Mesendoderm (in vitro differentiated cells): ENCODE data around the gene KIAA0753.
A peak's percentile ranks its signal among the peaks of the same experiment; 100 is the strongest.

Experiments used
- DNase-seq: peaks from one replicate; pipeline ENCODE4 v3.0.0; 2013
- H2AK5ac ChIP-seq: 2 replicates; pipeline ENCODE4 v1.6.1; 2013; ENCODE audit warnings: low read length, inconsistent platforms
- H2BK120ac ChIP-seq: 2 replicates; pipeline ENCODE4 v1.6.1; 2013; ENCODE audit warnings: low read depth, mild to moderate bottlenecking, low read length, moderate library complexity, mixed read lengths
- H2BK15ac ChIP-seq: replicated peaks from 2 replicates; pipeline ENCODE4 v1.6.1; 2013; ENCODE audit warnings: low read depth, mild to moderate bottlenecking, moderate library complexity
- H2BK5ac ChIP-seq: 2 replicates; pipeline ENCODE4 v1.6.1; 2013; ENCODE audit warnings: low read length, inconsistent platforms
- H3K18ac ChIP-seq: 2 replicates; pipeline ENCODE4 v1.6.1; 2013; ENCODE audit warnings: mild to moderate bottlenecking, low read length, mixed read lengths
- H3K23ac ChIP-seq: one replicate; pipeline ENCODE4 v1.6.1; 2013; ENCODE audit warnings: low read length
- H3K27ac ChIP-seq: 2 replicates; pipeline ENCODE4 v1.5.1; 2013; ENCODE audit warnings: low read depth, mild to moderate bottlenecking, inconsistent platforms, low read length, moderate library complexity
- H3K27me3 ChIP-seq: 2 replicates; pipeline ENCODE4 v1.6.1; 2013; ENCODE audit warnings: low read length, control low read depth, mild to moderate bottlenecking, inconsistent platforms; ENCODE audit not compliant: insufficient read depth, poor library complexity
- H3K36me3 ChIP-seq: 2 replicates; pipeline ENCODE4 v1.6.1; 2013; ENCODE audit warnings: low read length, inconsistent platforms; ENCODE audit not compliant: control insufficient read depth, insufficient read depth
- H3K4ac ChIP-seq: one replicate; pipeline ENCODE4 v1.6.1; 2013; ENCODE audit warnings: low read depth, mild to moderate bottlenecking, low read length, moderate library complexity
- H3K4me1 ChIP-seq: 2 replicates; pipeline ENCODE4 v1.6.1; 2013; ENCODE audit warnings: low read depth, low read length, inconsistent platforms; ENCODE audit not compliant: control insufficient read depth
- H3K4me2 ChIP-seq: 2 replicates; pipeline ENCODE4 v1.6.1; 2013; ENCODE audit warnings: low read length
- H3K4me3 ChIP-seq: 2 replicates; pipeline ENCODE4 v1.5.1; 2013; ENCODE audit warnings: mild to moderate bottlenecking, low read length
- H3K56ac ChIP-seq: one replicate; pipeline ENCODE4 v1.6.1; 2013; ENCODE audit warnings: low read length
- H3K79me1 ChIP-seq: 2 replicates; pipeline ENCODE4 v1.6.1; 2013; ENCODE audit warnings: low read length, inconsistent platforms
- H3K79me2 ChIP-seq: 2 replicates; pipeline ENCODE4 v1.6.1; 2013; ENCODE audit warnings: mild to moderate bottlenecking, low read length; ENCODE audit not compliant: control insufficient read depth, insufficient read depth
- H3K9ac ChIP-seq: 2 replicates; pipeline ENCODE4 v1.6.1; 2013; ENCODE audit warnings: low read length, inconsistent platforms
- H4K5ac ChIP-seq: one replicate; pipeline ENCODE4 v1.6.1; 2013; ENCODE audit warnings: low read length
- H4K8ac ChIP-seq: one replicate; pipeline ENCODE4 v1.6.1; 2013; ENCODE audit warnings: low read depth, mild to moderate bottlenecking, control low read depth, low read length, moderate library complexity
- WGBS: extraction: QIAGEN DNeasy Blood & Tissue Kit; methylation state at CpG from one replicate; pipeline ENCODE4 v1.1.7; 2013; ENCODE audit warnings: low lambda C conversion rate, missing lambda C conversion rate; ENCODE audit not compliant: insufficient coverage; ENCODE audit errors: extremely low coverage; 5-methylcytosine and 5-hydroxymethylcytosine counted together

Gene KIAA0753

DNA sequence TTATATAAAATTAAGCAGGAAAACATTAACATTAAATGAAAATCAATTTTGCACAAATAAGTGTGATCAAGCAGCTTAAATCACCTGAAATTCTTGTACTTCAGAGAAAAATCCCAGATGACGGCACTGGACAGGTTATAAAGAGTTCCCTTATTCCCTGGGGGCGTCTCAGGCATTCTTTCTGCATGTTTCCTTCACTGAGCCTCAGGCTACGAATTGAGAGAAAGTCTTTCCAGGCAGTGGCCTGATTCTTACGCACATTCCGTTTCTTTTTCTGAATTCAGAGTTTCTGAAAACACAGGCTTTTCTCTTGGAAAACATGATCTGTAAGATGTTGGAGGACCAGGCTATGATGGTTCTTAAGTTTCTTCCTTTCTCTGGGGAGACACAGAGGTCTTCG is 62.0 kb downstream of the KIAA0753 start:
- Histone ChIP-seq H3K79me2 (no peaks in the 10 kb centered on the region), H3K27ac (no peak overlapping the region), H3K56ac (no peak overlapping the region), H3K79me1 (no peaks in the 10 kb centered on the region), H3K23ac (no peak overlapping the region), H4K8ac (no peak overlapping the region), H2BK15ac (no peak overlapping the region), H2BK120ac (no peak overlapping the region), H3K27me3 (no peaks in the 10 kb centered on the region), H3K18ac (no peak overlapping the region), H3K4me1 (no peaks in the 10 kb centered on the region), H3K9ac (no peak overlapping the region), H4K5ac (no peak overlapping the region), H3K4me2 (no peak overlapping the region), H3K4me3 (no peak overlapping the region), H2AK5ac (no peak overlapping the region), H2BK5ac (no peak overlapping the region), H3K36me3 (no peaks in the 10 kb centered on the region), H3K4ac (no peak overlapping the region)
- WGBS = no CpG with 5 or more reads among the region's 6 CpGs
- DNase-seq = peak; percentile 50

DNA sequence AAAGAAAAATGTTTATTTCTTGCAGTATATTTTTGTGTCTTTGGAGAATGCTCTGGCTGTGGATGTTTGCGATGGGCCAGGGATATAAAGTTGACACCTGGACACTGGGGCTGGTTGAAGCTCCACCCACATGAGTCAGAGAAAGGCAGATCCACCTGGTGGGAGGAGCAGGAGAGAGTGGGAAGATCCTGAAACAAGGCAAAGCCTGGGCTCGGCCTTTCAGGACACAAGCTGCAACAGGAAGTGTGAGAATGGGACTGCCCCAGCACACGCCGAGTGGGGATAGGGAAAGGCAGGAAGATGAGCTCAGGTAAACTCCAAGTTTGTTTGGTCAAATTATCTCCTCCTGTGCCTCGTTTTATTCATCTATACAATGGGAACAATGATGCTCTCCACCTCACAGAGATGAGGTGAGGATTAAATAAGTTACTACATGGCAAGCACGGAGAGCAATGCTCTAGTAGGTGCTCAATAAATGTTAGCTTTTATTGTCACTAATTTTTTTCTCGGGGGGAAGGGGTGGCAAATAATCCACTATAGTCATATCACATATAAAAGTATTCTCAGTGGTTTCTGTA is 62.7 kb downstream of the KIAA0753 start:
- H2AK5ac ChIP-seq = no peak overlapping the region
- no peak overlapping the region for H4K5ac ChIP-seq
- H3K56ac ChIP-seq = no peak overlapping the region
- no peak overlapping the region for H3K9ac ChIP-seq
- H3K36me3 ChIP-seq = no peaks in the 10 kb centered on the region
- no peak overlapping the region for H3K4me3 ChIP-seq
- H3K27me3 ChIP-seq = no peaks in the 10 kb centered on the region
- peak; percentile 62 for DNase-seq
- H3K18ac ChIP-seq = no peak overlapping the region
- no peaks in the 10 kb centered on the region for H3K79me2 ChIP-seq
- H3K4ac ChIP-seq = no peak overlapping the region
- H3K4me2 ChIP-seq = no peak overlapping the region
- H3K4me1 ChIP-seq = no peaks in the 10 kb centered on the region
- no peaks in the 10 kb centered on the region for H3K79me1 ChIP-seq
- H2BK5ac ChIP-seq = no peak overlapping the region
- H2BK15ac ChIP-seq = no peak overlapping the region
- no CpG with 5 or more reads among the region's 7 CpGs for WGBS
- H3K23ac ChIP-seq = no peak overlapping the region
- H4K8ac ChIP-seq = no peak overlapping the region
- no peak overlapping the region for H2BK120ac ChIP-seq
- no peak overlapping the region for H3K27ac ChIP-seq

DNA sequence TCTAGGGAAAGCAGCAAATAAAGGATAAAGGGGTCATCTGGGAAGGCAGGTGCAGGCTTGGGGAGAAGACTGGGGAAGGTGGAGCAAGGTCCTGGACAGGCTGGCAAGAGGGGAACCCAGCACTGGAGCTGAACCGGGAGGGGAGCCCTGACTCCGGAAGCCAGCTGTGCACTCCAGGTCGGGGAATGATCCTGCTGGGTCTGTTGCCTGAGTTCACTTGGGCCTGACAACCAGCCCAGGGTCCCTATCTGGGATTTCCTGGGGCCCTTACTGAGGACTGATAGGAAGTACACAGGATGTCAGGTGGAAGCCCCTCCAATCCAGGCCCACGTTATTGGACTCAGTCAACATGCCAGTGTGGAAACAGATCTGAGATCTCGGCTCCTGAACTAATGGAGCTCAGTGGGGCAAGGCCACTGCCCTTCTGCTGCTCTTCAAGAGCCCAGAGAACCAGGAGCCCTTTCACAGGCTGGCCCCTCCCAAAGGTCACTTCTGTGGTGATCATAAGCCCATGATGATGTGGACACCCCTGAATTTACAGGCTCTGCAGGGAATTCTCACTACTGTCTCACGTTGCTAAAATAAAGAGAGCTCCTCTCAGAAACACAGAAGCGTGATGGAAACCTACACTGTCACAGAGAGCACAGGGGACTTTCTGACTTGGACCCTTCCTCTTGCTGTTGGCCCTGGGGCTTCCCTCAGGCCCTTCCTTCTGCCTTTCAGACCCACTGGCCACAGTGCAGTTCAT is 64.3 kb downstream of the KIAA0753 start:
- Histone ChIP-seq H4K8ac (no peak overlapping the region), H3K27ac (no peak overlapping the region), H2BK15ac (no peak overlapping the region), H3K9ac (no peak overlapping the region), H3K56ac (no peak overlapping the region), H3K23ac (no peak overlapping the region), H2BK5ac (no peak overlapping the region), H3K4ac (no peak overlapping the region), H2AK5ac (no peak overlapping the region), H3K27me3 (no peaks in the 10 kb centered on the region), H3K4me1 (no peaks in the 10 kb centered on the region), H3K4me3 (no peak overlapping the region), H3K79me2 (no peaks in the 10 kb centered on the region), H4K5ac (no peak overlapping the region), H2BK120ac (no peak overlapping the region), H3K18ac (no peak overlapping the region), H3K79me1 (no peaks in the 10 kb centered on the region), H3K36me3 (no peaks in the 10 kb centered on the region), H3K4me2 (no peak overlapping the region)
- no CpG with 5 or more reads among the region's 7 CpGs for WGBS
- DNase-seq = no peak

DNA sequence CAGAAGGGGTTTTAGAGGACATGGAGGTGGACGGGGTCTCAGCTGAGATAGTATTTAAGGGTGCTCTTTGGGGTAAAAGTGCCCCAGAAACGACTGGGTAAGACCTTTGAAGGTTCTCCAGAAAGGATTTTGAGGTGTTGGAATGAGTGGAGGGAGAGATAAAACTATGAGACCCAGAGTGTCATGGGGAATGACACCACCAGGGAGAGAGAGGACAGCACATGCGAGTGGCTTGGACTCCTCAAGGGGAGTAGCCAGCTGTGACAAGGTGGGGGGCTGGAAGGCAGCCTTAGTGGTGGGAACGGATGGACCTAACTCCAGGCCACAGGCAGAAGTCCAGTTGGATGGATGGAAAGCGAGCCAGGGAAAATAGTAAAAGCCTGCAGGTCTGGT is 64.9 kb downstream of the KIAA0753 start:
- Histone ChIP-seq H2BK120ac (no peak overlapping the region), H3K23ac (no peak overlapping the region), H3K79me1 (no peaks in the 10 kb centered on the region), H3K4me1 (no peaks in the 10 kb centered on the region), H2AK5ac (no peak overlapping the region), H3K79me2 (no peaks in the 10 kb centered on the region), H2BK5ac (no peak overlapping the region), H4K8ac (no peak overlapping the region), H2BK15ac (no peak overlapping the region), H3K36me3 (no peaks in the 10 kb centered on the region), H3K4me3 (no peak overlapping the region), H3K27ac (no peak overlapping the region), H3K27me3 (no peaks in the 10 kb centered on the region), H4K5ac (no peak overlapping the region), H3K9ac (no peak overlapping the region), H3K4ac (no peak overlapping the region), H3K18ac (no peak overlapping the region), H3K56ac (no peak overlapping the region), H3K4me2 (no peak overlapping the region)
- DNase-seq = no peak
- WGBS = no CpG with 5 or more reads among the region's 5 CpGs

DNA sequence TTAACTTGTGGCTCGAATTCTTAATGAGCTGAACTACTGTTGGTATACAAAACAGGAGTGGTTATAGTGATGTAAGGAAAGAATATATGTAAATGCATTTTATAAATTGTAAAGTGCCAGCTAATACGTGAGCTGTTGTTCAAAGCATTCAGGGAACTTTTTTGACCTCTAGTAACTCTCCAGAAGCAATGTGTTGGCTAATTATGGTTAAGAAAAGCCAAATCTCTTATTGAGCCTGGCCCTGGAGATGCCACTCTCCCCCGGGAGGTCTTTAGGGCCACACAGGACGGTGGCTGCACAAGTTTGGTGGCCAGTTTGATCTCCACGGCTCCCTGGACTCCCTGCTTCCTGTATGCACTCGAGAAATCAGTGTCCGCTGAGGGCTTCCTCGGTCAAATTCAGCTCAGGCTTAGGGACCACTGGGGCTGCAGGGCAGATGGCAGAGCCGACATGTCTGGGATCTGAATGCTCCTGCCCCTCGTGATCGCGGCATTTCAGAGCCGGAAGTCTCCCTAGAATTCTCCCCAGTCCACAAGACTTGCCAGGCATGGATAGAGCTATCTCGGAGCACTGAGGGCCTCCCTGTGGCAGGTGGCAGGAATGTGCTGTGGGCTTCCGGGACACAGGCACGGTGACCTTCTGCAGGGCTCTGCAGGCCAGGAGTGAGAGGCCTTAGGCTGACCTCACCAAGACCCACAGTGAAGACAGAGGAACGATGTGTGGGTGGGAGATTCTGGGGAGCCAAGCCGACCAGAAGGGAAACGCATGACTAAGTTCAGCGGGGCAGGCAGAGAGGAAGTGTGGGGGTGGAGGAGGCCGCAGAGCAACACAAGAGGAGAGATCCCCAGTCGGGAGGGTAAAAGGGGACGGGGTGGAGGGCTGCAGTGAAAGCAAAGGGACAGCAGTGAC is 65.6 kb downstream of the KIAA0753 start:
- no peak overlapping the region for H3K18ac ChIP-seq
- no peaks in the 10 kb centered on the region for H3K79me1 ChIP-seq
- H3K4ac ChIP-seq = no peak overlapping the region
- no peak overlapping the region for H3K23ac ChIP-seq
- H2BK5ac ChIP-seq = no peak overlapping the region
- no peak overlapping the region for H4K8ac ChIP-seq
- no peaks in the 10 kb centered on the region for H3K36me3 ChIP-seq
- no peak overlapping the region for H2BK120ac ChIP-seq
- no peak overlapping the region for H3K4me2 ChIP-seq
- no peaks in the 10 kb centered on the region for H3K4me1 ChIP-seq
- no peak overlapping the region for H3K4me3 ChIP-seq
- no peak overlapping the region for H4K5ac ChIP-seq
- no peak overlapping the region for H2BK15ac ChIP-seq
- peak; percentile 39 for DNase-seq
- no peak overlapping the region for H3K56ac ChIP-seq
- H2AK5ac ChIP-seq = no peak overlapping the region
- H3K27ac ChIP-seq = no peak overlapping the region
- no CpG with 5 or more reads among the region's 23 CpGs for WGBS
- H3K27me3 ChIP-seq = no peaks in the 10 kb centered on the region
- H3K9ac ChIP-seq = no peak overlapping the region
- H3K79me2 ChIP-seq = no peaks in the 10 kb centered on the region
